Gastrocnemius medialis (tissue), 4 donors: Measurements from ENCODE around the gene TAF13.

Experiments used
- POLR2A ChIP-seq, 2 donors: fragments of 450-650 bp; IDR thresholded peaks; one replicate each; pipeline ENCODE4 v1.6.1; 2017; ENCODE audit warnings: antibody characterized with exemption in 2 of 2, mild to moderate bottlenecking in 2 of 2, moderate library complexity in 2 of 2
- TF ChIP-seq, protein P1 (sequence below), 5 experiments: fragments of 450-650 bp in 3 of 5; fragments of 200-600 bp in 2 of 5; sonication (generic) in 2 of 5; IDR thresholded peaks in 4 of 5; conservative IDR thresholded peaks in 1 of 5; 1 replicate in 4 of 5; 2 replicates in 1 of 5; pipeline ENCODE4 v1.5.1; 2016 to 2019; ENCODE audit warnings: antibody characterized with exemption in 5 of 5, mild to moderate bottlenecking in 3 of 5, moderate library complexity in 3 of 5

DNA sequence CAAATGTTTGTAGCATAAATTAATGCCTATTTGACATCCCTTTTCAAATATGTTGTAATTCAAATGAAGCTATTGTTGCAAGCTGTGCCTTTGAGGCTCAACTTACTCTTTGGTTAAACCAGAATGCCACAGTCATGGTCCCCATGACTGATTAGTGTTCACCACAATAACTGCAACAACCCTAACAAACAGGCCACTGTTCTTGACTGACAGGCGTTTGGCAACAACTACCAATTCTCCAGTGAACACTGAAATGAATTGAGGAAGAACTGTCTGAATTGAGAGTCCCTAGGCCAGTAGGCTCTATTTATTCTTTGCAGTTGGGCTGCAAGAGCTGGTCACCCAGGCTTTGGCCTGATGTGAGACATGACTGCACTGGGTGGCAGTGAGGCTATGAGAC lies 8.1 kb upstream of the TAF13 start:
- TF ChIP-seq, protein P1, sequence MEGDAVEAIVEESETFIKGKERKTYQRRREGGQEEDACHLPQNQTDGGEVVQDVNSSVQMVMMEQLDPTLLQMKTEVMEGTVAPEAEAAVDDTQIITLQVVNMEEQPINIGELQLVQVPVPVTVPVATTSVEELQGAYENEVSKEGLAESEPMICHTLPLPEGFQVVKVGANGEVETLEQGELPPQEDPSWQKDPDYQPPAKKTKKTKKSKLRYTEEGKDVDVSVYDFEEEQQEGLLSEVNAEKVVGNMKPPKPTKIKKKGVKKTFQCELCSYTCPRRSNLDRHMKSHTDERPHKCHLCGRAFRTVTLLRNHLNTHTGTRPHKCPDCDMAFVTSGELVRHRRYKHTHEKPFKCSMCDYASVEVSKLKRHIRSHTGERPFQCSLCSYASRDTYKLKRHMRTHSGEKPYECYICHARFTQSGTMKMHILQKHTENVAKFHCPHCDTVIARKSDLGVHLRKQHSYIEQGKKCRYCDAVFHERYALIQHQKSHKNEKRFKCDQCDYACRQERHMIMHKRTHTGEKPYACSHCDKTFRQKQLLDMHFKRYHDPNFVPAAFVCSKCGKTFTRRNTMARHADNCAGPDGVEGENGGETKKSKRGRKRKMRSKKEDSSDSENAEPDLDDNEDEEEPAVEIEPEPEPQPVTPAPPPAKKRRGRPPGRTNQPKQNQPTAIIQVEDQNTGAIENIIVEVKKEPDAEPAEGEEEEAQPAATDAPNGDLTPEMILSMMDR (IDR thresholded peaks at IDR 0.05 in 4 of 5, conservative IDR thresholded peaks at IDR 0.05 in 1 of 5), result no peak
- TF ChIP-seq POLR2A (IDR thresholded peaks at IDR 0.05), result no peak
